CD14-positive monocyte (primary cell): ENCODE data around the gene PHF21B. TPM values are rescaled to one million over a fixed set of nuclear protein-coding genes. Genes with fewer than 3 reads are reported as not detected.

Source experiments
- DNase-seq, 3 donors: peaks; one replicate each; pipeline ENCODE4 v3.0.0-alpha.2; 2011 to 2022
- H2AFZ ChIP-seq: 2 replicates; pipeline ENCODE4 v1.6.0; 2012; ENCODE audit warnings: mild to moderate bottlenecking, low read depth, low read length, inconsistent platforms; ENCODE audit not compliant: insufficient read depth, poor library complexity, severe bottlenecking
- H3K27ac ChIP-seq, 2 donors: 1 replicate in 1 of 2; 2 replicates in 1 of 2; pipeline ENCODE4 v1.5.1; 2012 to 2013; ENCODE audit warnings: low read length in 2 of 2, control low read depth in 1 of 2, inconsistent platforms in 1 of 2, low read depth in 1 of 2, mild to moderate bottlenecking in 1 of 2
- H3K27me3 ChIP-seq, 2 donors: one replicate each; pipeline versions ENCODE4 v1.6.0 to v1.6.1; 2011 to 2013; ENCODE audit warnings: low read length in 2 of 2; ENCODE audit not compliant: control insufficient read depth in 2 of 2, insufficient read depth in 2 of 2
- H3K36me3 ChIP-seq, 2 donors: replicated peaks in 1 of 2; 1 replicate in 1 of 2; 2 replicates in 1 of 2; pipeline versions ENCODE4 v1.5.1 to v1.6.1; 2012 to 2013; ENCODE audit warnings: low read length in 2 of 2, control low read depth in 1 of 2, inconsistent platforms in 1 of 2, mild to moderate bottlenecking in 1 of 2; ENCODE audit not compliant: insufficient read depth in 2 of 2, control insufficient read depth in 1 of 2
- H3K4me1 ChIP-seq, 2 donors: 1 replicate in 1 of 2; 2 replicates in 1 of 2; pipeline versions ENCODE4 v1.5.1 to v1.6.1; 2012 to 2013; ENCODE audit warnings: low read length in 2 of 2, control low read depth in 1 of 2, inconsistent platforms in 1 of 2, mild to moderate bottlenecking in 1 of 2, moderate library complexity in 1 of 2; ENCODE audit not compliant: insufficient read depth in 2 of 2, control insufficient read depth in 1 of 2
- H3K4me2 ChIP-seq: replicated peaks from 2 replicates; pipeline ENCODE3; 2012; ENCODE audit warnings: low read length, moderate library complexity, mild to moderate bottlenecking; ENCODE audit not compliant: poor library complexity, severe bottlenecking; ENCODE audit errors: extremely low read depth
- H3K4me3 ChIP-seq, 3 experiments: fragments of 200-600 bp in 1 of 3; sonication (generic) in 1 of 3; replicated peaks in 1 of 3; 1 replicate in 2 of 3; 2 replicates in 1 of 3; pipeline ENCODE4 v1.5.1; 2011 to 2013; ENCODE audit warnings: low read length in 3 of 3, mild to moderate bottlenecking in 3 of 3, control low read depth in 2 of 3, low read depth in 2 of 3, inconsistent platforms in 1 of 3, moderate library complexity in 1 of 3
- H3K79me2 ChIP-seq: 2 replicates; pipeline ENCODE4 v1.6.0; 2012; ENCODE audit warnings: mild to moderate bottlenecking, control low read depth, inconsistent platforms, low read length, moderate library complexity; ENCODE audit not compliant: insufficient read depth
- H3K9ac ChIP-seq: 2 replicates; pipeline ENCODE4 v1.6.0; 2017; ENCODE audit warnings: low read length, mild to moderate bottlenecking; ENCODE audit not compliant: insufficient read depth, poor library complexity, severe bottlenecking
- H3K9me3 ChIP-seq, 2 donors: replicated peaks in 1 of 2; 1 replicate in 1 of 2; 2 replicates in 1 of 2; pipeline versions ENCODE4 v1.5.1 to v1.6.1; 2012 to 2013; ENCODE audit warnings: low read length in 2 of 2, control low read depth in 1 of 2; ENCODE audit not compliant: control insufficient read depth in 1 of 2, insufficient read depth in 1 of 2
- H4K20me1 ChIP-seq: 2 replicates; pipeline ENCODE4 v1.6.0; 2012; ENCODE audit warnings: mild to moderate bottlenecking, low read length, control low read depth, moderate library complexity; ENCODE audit not compliant: insufficient read depth
- H3K27ac Mint-ChIP-seq, 7 donors: one replicate each; pipeline ENCODE4 v1.8.0; 2020; ENCODE audit warnings: mild to moderate bottlenecking in 7 of 7, mixed read lengths in 7 of 7, moderate library complexity in 6 of 7, inconsistent platforms in 2 of 7
- H3K27me3 Mint-ChIP-seq, 3 donors: one replicate each; pipeline ENCODE4 v1.8.0; 2021 to 2022; ENCODE audit warnings: low read depth in 3 of 3, mild to moderate bottlenecking in 3 of 3, mixed read lengths in 3 of 3, moderate library complexity in 3 of 3, inconsistent platforms in 1 of 3
- H3K36me3 Mint-ChIP-seq, 2 donors: one replicate each; pipeline ENCODE4 v1.8.0; 2020; ENCODE audit warnings: mixed read lengths in 2 of 2, inconsistent platforms in 1 of 2, mild to moderate bottlenecking in 1 of 2
- H3K4me1 Mint-ChIP-seq: one replicate; pipeline ENCODE4 v1.8.0; 2020; ENCODE audit warnings: mild to moderate bottlenecking, mixed read lengths
- H3K4me3 Mint-ChIP-seq, 2 donors: one replicate each; pipeline ENCODE4 v1.8.0; 2020; ENCODE audit warnings: mild to moderate bottlenecking in 2 of 2, mixed read lengths in 2 of 2, moderate library complexity in 1 of 2
- H3K9me3 Mint-ChIP-seq, 7 donors: one replicate each; pipeline ENCODE4 v1.8.0; 2020 to 2022; ENCODE audit warnings: mixed read lengths in 7 of 7, mild to moderate bottlenecking in 6 of 7, moderate library complexity in 6 of 7, inconsistent platforms in 2 of 7
- CTCF ChIP-seq: fragments of 200-600 bp; IDR thresholded peaks from one replicate; pipeline ENCODE4 v1.8.0; 2022; ENCODE audit warnings: antibody characterized with exemption, mild to moderate bottlenecking
- WGBS: methylation state at CpG from one replicate; pipeline ENCODE4 v1.1.5; 2013; ENCODE audit warnings: missing lambda C conversion rate; ENCODE audit not compliant: insufficient coverage; 5-methylcytosine and 5-hydroxymethylcytosine counted together
- intact Hi-C, 2 donors: fragments of 100-400 bp; cut with micrococcal nuclease; formaldehyde crosslinking; loops; one replicate each; pipeline versions ENCODE4 v1.15.0 to v1.15.1; 2023
- polyA plus RNA-seq, 3 donors: library from polyadenylated mRNA; depleted of rRNA in 1 of 3; unstranded in 2 of 3; stranded (reverse) in 1 of 3; fragments of 300-500 nt in 2 of 3; fragments of >200 nt in 1 of 3; fragmentation: Illumina TruSeq in 2 of 3; gene quantifications; 1 replicate in 2 of 3; 2 replicates in 1 of 3; pipeline ENCODE4 v1.2.3, GENCODE V29; 2012 to 2021

PHF21B gene
- polyA plus RNA-seq, 3 donors = not detected

- H3K4me3 ChIP-seq = no peak overlapping the region
- no peak overlapping the region for H3K4me2 ChIP-seq
- intact Hi-C loops = no loop called here
- H3K36me3 Mint-ChIP-seq = no peaks in the 10 kb centered on the region
- no peaks in the 10 kb centered on the region for H3K9me3 Mint-ChIP-seq
- no peaks in the 10 kb centered on the region for H3K9me3 ChIP-seq
- H3K27ac ChIP-seq = no peak overlapping the region
- no peak overlapping the region for H3K4me3 Mint-ChIP-seq
- H4K20me1 ChIP-seq = no peaks in the 10 kb centered on the region
- no peaks in the 10 kb centered on the region for H3K79me2 ChIP-seq
- no peak overlapping the region for H3K9ac ChIP-seq
- peaks cover 0 to 8% (median 3%) of the 10 kb centered on the region in 3 donors for H3K27me3 Mint-ChIP-seq
- 84% methylated on average over 10 of the region's 11 CpGs for whole genome bisulfite sequencing
- DNase-seq = no peak
- H3K4me1 Mint-ChIP-seq = no peaks in the 10 kb centered on the region
- H2AFZ ChIP-seq = no peak overlapping the region
- H3K4me1 ChIP-seq = no peaks in the 10 kb centered on the region
- no peaks in the 10 kb centered on the region for H3K27me3 ChIP-seq
- no peak for TF ChIP-seq CTCF
- H3K27ac Mint-ChIP-seq = no peak overlapping the region
- H3K36me3 ChIP-seq = no peaks in the 10 kb centered on the region
Observed at GRCh38 chr22:44939451-44939850, 70.4 kb downstream of the PHF21B start.

DNA sequence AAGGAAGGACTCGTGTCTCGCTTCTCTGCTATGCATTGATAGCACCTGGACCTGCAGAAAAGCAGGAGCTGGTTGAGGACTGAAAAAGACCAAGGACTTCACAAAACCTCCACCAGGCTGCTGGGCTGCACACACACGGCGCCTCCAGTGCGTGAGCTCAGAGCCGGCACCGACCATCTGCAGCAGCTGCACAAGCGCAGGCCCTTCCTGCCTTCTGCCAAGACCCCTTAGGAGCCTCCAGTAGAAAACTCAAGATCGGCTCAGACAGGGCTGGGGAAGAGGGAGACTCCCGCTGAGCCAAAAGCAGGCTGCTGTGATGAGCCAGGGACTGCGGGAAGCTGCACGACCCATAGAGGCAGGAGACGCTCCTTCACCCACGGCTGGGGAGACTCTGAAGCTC is 70.9 kb downstream of the PHF21B start:
- peaks cover 0 to 3% (median 0%) of the 10 kb centered on the region in 7 donors for H3K9me3 Mint-ChIP-seq
- no peaks in the 10 kb centered on the region for H3K9me3 ChIP-seq
- H3K9ac ChIP-seq = no peak overlapping the region
- H3K27me3 Mint-ChIP-seq = peaks cover 0 to 5% (median 3%) of the 10 kb centered on the region in 3 donors
- no peak overlapping the region for H3K27ac Mint-ChIP-seq
- H3K4me3 ChIP-seq = no peak overlapping the region
- no peaks in the 10 kb centered on the region for H3K79me2 ChIP-seq
- no peaks in the 10 kb centered on the region for H3K36me3 ChIP-seq
- H3K4me1 Mint-ChIP-seq = no peaks in the 10 kb centered on the region
- DNase-seq = no peak
- intact Hi-C loops = no loop called here
- H3K4me3 Mint-ChIP-seq = no peak overlapping the region
- H2AFZ ChIP-seq = no peak overlapping the region
- 82% methylated on average over 14 of the region's 14 CpGs for WGBS
- no peaks in the 10 kb centered on the region for H3K27me3 ChIP-seq
- no peak for TF ChIP-seq CTCF
- no peak overlapping the region for H3K4me2 ChIP-seq
- no peak overlapping the region for H3K27ac ChIP-seq
- H4K20me1 ChIP-seq = no peaks in the 10 kb centered on the region
- no peaks in the 10 kb centered on the region for H3K4me1 ChIP-seq
- no peaks in the 10 kb centered on the region for H3K36me3 Mint-ChIP-seq
